ENCODE data around the gene SBF2. TPM values are rescaled to one million over a fixed set of nuclear protein-coding genes. Genes with fewer than 3 reads are reported as not detected.
A peak's percentile ranks its signal among the peaks of the same experiment; 100 is the strongest.

Gene SBF2
- total and polyA plus RNA-seq, 2 of the 13 experiments (the other 11 are each of a cell fraction or from before 2014, with no cell fraction given), result 24.0 to 45.8 TPM

DNA sequence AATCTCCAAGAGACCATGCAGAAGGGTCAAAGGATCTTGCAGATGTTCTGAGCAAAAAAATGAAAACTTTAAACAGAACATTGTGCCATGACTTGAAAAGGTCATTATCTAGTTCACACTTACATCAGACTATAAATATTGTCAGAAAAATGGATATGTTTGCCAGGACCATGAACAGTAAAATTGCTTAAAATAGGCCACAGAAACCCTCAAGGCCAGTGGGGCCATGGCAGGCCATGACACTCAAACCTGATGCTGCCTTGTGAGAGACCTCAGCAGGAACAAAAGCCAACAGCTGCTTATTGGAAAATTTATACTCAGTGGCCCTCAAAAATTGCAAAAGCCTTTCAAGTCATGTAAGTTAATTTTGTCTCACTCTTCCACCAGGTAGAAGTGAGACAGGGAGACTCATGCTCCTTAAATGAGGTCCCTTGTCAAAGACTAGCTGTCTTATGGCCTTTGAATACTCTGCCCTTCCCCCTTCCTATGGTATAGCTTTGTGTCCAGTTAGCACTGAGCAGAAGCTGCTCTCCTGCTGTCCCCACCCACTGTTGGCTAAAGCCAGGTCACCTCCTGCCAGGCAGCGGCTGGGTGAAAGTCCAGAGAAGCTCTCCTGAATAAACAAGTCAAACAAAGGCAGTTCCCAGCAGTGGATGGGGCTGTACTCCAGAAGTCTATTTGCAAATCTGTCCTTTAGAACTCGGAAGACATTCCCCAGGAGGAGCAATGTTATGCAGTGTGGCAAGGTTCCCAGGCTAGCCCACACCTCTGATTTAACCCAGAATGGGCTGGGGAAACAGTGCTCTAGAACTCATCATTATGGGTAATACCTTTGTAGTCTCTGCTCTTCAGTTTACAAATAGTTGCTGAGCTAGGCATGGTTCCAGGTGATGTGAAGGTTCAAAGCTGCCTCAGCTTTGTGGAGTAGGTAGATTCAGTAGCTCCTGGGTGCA, 32.3 kb upstream of the SBF2 start (continued):
- TF ChIP-seq, protein P1, sequence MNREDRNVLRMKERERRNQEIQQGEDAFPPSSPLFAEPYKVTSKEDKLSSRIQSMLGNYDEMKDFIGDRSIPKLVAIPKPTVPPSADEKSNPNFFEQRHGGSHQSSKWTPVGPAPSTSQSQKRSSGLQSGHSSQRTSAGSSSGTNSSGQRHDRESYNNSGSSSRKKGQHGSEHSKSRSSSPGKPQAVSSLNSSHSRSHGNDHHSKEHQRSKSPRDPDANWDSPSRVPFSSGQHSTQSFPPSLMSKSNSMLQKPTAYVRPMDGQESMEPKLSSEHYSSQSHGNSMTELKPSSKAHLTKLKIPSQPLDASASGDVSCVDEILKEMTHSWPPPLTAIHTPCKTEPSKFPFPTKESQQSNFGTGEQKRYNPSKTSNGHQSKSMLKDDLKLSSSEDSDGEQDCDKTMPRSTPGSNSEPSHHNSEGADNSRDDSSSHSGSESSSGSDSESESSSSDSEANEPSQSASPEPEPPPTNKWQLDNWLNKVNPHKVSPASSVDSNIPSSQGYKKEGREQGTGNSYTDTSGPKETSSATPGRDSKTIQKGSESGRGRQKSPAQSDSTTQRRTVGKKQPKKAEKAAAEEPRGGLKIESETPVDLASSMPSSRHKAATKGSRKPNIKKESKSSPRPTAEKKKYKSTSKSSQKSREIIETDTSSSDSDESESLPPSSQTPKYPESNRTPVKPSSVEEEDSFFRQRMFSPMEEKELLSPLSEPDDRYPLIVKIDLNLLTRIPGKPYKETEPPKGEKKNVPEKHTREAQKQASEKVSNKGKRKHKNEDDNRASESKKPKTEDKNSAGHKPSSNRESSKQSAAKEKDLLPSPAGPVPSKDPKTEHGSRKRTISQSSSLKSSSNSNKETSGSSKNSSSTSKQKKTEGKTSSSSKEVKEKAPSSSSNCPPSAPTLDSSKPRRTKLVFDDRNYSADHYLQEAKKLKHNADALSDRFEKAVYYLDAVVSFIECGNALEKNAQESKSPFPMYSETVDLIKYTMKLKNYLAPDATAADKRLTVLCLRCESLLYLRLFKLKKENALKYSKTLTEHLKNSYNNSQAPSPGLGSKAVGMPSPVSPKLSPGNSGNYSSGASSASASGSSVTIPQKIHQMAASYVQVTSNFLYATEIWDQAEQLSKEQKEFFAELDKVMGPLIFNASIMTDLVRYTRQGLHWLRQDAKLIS (CRISPR knock-in tag; IDR thresholded peaks at IDR 0.05), result 0 out of 2 replicates have a peak, but pooled peaks have one; percentile 62
- TF ChIP-seq KLF15 (CRISPR knock-in tag; IDR thresholded peaks at IDR 0.05; ENCODE audit: borderline replicate concordance) (no peak), SATB2 (CRISPR knock-in tag; IDR thresholded peaks at IDR 0.05) (peak; percentile 65; the same call in 1 of the 2 replicates), HNF4A (CRISPR knock-in tag; IDR thresholded peaks at IDR 0.05) (peak; percentile 98), POLR2A (IDR thresholded peaks at IDR 0.05; ENCODE audit: insufficient read depth in 1 of 2, low read depth in 2 of 2, low read length in 2 of 2) (peak; percentile 59 to 73; a peak in 3 of 4 replicates), ZNF878 (CRISPR knock-in tag; IDR thresholded peaks at IDR 0.05) (peak; percentile 80; the same call in 1 of the 2 replicates), TBX2 (CRISPR knock-in tag; IDR thresholded peaks at IDR 0.05; ENCODE audit: borderline replicate concordance) (peak; percentile 86), ZNF879 (CRISPR knock-in tag; IDR thresholded peaks at IDR 0.05) (no peak), SP140L (CRISPR knock-in tag; IDR thresholded peaks at IDR 0.05; ENCODE audit: borderline replicate concordance) (no peak), ZNF775 (CRISPR knock-in tag; IDR thresholded peaks at IDR 0.05; ENCODE audit: borderline replicate concordance) (no peak), BRD4 (CRISPR knock-in tag; IDR thresholded peaks at IDR 0.05) (peak; percentile 74; the same call in 1 of the 2 replicates), NFE2L2 (IDR thresholded peaks at IDR 0.05; ENCODE audit: low read length) (no peak), YY1 (IDR thresholded peaks at IDR 0.05; ENCODE audit: insufficient read depth, insufficient replicate concordance, low read depth, low read length) (peak; percentile 29), ZFP36L2 (CRISPR knock-in tag; IDR thresholded peaks at IDR 0.05) (0 out of 2 replicates have a peak, but pooled peaks have one; percentile 53), TEAD3 (CRISPR knock-in tag; optimal IDR thresholded peaks at IDR 0.05; ENCODE audit: borderline replicate concordance) (peak; percentile 93), HNRNPL (IDR thresholded peaks at IDR 0.05; ENCODE audit: low read depth, low read length) (no peak)
- TF ChIP-seq, protein P2, sequence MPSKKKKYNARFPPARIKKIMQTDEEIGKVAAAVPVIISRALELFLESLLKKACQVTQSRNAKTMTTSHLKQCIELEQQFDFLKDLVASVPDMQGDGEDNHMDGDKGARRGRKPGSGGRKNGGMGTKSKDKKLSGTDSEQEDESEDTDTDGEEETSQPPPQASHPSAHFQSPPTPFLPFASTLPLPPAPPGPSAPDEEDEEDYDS (CRISPR knock-in tag; IDR thresholded peaks at IDR 0.05), result peak; percentile 80
- TF ChIP-seq, protein P3, sequence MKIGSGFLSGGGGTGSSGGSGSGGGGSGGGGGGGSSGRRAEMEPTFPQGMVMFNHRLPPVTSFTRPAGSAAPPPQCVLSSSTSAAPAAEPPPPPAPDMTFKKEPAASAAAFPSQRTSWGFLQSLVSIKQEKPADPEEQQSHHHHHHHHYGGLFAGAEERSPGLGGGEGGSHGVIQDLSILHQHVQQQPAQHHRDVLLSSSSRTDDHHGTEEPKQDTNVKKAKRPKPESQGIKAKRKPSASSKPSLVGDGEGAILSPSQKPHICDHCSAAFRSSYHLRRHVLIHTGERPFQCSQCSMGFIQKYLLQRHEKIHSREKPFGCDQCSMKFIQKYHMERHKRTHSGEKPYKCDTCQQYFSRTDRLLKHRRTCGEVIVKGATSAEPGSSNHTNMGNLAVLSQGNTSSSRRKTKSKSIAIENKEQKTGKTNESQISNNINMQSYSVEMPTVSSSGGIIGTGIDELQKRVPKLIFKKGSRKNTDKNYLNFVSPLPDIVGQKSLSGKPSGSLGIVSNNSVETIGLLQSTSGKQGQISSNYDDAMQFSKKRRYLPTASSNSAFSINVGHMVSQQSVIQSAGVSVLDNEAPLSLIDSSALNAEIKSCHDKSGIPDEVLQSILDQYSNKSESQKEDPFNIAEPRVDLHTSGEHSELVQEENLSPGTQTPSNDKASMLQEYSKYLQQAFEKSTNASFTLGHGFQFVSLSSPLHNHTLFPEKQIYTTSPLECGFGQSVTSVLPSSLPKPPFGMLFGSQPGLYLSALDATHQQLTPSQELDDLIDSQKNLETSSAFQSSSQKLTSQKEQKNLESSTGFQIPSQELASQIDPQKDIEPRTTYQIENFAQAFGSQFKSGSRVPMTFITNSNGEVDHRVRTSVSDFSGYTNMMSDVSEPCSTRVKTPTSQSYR (CRISPR knock-in tag; IDR thresholded peaks at IDR 0.05; ENCODE audit: borderline replicate concordance), result peak; percentile 98
